ENCODE data around the gene DPYSL4. TPM values are rescaled to one million over a fixed set of nuclear protein-coding genes. Genes with fewer than 3 reads are reported as not detected.

Gene DPYSL4
- total RNA-seq, 2 donors from 2014 or later: 6.5 to 19.2 TPM

DNA sequence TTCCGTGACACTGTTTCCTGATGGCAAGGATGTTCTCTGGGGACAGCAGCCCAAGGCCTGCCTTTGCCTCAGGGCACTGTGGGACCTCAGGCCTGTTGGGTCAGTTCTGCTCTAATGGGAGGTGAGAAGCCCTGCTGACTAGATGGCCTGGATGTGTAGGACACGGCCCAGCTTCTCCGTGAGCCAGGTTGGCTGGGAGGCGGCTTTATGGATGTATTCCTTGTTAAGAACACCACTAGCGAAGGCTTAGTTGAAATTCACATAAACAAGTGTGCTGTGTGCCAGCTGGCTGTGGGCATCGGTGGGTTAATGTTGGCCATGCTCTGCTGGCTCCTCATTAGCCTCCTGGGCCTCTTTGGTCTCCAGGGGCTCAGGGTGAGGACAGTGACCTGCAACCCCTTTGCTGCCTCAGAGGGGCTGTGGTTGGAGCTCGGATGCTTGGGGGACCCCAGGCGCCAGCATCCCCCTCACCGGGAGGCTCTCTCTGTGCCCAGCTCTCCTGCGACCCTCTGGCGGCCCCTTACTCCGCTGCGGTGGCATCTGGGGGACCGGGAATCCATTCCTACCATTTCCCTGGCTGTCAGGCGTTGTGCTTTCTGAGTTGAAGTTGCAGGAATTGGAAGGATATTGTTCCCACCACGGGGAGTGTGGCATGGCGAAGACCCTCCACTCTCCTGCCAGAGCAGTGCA lies 22.8 kb upstream of the DPYSL4 start:
- Mint-ChIP-seq H3K27me3 (no peaks in the 10 kb centered on the region), H3K9me3 (no peaks in the 10 kb centered on the region), H3K4me1 (ENCODE audit: low read depth in 2 of 2) (peaks cover 18 to 22% of the 10 kb centered on the region in 2 donors), H3K36me3 (peaks cover 6% of the 10 kb centered on the region), H3K27ac (peak overlapping the region in 1 of 2 donors; percentile 43), H3K4me3 (no peak overlapping the region)
- DNase-seq (ENCODE audit: low spot score) (no peak), ATAC-seq (no peak)

DNA sequence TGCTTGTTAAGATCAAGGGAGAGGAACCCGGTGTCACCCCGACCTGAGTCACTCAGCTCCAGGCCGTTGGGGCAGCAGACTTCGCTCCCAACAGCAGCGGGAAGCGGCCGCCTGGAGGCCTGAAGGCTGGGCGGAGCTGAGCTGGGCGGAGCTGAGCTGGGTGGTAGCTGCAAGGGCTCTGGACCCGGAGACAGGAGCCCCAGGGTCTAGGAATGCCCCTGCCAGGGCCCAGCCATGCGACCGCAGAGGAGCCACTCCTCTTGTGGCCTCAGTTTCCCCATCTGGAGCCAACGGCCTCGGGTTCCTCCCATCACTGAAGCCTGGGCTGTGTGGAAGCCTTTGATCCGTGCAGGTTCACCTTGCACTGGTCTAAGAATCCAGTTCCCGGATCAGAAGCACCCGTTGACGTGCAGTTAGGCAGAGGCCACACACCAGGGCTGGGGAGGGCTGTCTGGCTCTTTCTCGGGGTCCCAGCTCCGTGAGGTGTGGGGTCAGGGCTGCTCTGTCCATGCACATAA lies 21.9 kb upstream of the DPYSL4 start:
- peaks cover 16 to 18% of the 10 kb centered on the region in 2 donors for H3K4me1 Mint-ChIP-seq (ENCODE audit: low read depth in 2 of 2)
- no peak for DNase-seq (ENCODE audit: low spot score)
- ATAC-seq: no peak
- H3K27ac Mint-ChIP-seq: no peak overlapping the region
- H3K27me3 Mint-ChIP-seq: no peaks in the 10 kb centered on the region
- no peaks in the 10 kb centered on the region for H3K9me3 Mint-ChIP-seq
- no peak overlapping the region for H3K4me3 Mint-ChIP-seq
- H3K36me3 Mint-ChIP-seq: peaks cover 6% of the 10 kb centered on the region

DNA sequence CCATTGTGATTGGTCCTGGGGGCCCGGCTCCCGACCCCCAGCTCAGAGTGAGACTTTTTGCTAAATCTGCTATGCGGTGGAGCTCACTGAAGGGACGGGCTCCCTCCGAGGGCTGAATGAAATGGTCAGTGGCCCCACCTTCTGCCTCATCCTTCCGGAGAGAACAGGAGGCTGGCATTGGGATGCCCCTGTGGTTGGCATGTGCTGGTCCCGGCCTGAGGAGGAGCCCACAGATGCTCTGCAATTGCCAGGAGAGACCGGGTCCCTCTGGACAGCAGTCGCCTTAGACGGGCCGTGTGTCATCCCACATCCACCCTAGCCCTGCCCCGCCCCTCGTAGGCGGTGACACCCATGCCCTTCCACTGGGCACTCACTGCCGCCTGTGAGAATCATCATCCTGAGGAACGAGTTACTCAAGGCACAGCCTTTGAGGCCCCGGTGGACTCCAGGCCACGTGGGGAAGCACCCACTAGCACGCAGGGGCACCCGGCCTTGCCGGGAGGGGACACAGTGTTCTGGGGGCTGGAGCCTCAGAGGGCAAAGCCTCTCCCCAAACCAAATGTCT lies 21.2 kb upstream of the DPYSL4 start:
- Mint-ChIP-seq H3K4me3 (no peak overlapping the region), H3K36me3 (peaks cover 6% of the 10 kb centered on the region), H3K27ac (no peak overlapping the region), H3K27me3 (no peaks in the 10 kb centered on the region), H3K9me3 (no peaks in the 10 kb centered on the region), H3K4me1 (ENCODE audit: low read depth in 2 of 2) (peaks cover 16 to 18% of the 10 kb centered on the region in 2 donors)
- ATAC-seq (no peak), DNase-seq (ENCODE audit: low spot score) (no peak)

GRCh38 chr10:132166216-132166950 lies 20.4 kb upstream of the DPYSL4 start:
- H3K4me1 Mint-ChIP-seq (ENCODE audit: low read depth in 2 of 2): peaks cover 16 to 18% of the 10 kb centered on the region in 2 donors
- peaks cover 6% of the 10 kb centered on the region for H3K36me3 Mint-ChIP-seq
- H3K27me3 Mint-ChIP-seq: no peaks in the 10 kb centered on the region
- ATAC-seq (no peak), DNase-seq (ENCODE audit: low spot score) (no peak)
- peak overlapping the region in 1 of 2 donors; percentile 26 for H3K27ac Mint-ChIP-seq
- H3K4me3 Mint-ChIP-seq: peak overlapping the region; percentile 51
- H3K9me3 Mint-ChIP-seq: no peaks in the 10 kb centered on the region

DNA sequence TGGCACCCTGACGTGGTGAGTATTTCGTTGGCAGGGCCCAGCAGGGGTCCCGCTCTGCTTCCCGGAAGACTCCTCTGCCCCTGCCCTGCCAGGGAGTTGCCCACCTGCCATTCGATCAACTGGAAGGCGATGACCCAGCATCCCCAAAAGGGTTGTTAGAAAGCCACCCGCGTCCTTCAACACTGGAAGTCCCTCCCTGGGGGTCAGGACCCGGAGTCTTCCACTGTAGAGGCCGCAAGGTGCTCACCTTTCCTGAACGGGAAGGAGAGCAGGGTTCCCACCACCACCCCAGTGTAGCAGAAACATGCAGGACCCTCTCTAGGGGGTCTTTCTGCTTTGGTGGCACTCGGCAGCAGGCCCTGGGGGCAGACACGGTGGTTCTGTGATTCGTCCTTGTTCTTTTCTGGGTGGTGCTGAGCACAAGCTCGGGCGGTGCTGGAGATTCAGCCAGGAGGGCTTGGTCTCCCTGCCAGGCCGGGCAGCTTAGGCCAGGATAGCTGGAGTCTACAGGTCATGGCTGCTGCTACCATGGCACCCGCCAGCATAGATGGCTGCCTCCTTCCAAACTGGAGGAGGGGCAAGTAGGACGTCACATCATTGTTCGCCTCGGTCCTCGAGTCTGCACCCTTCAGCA lies 19.6 kb upstream of the DPYSL4 start:
- no peak for DNase-seq (ENCODE audit: low spot score)
- Mint-ChIP-seq H3K27me3 (peaks cover 0 to under 1% of the 10 kb centered on the region in 2 donors), H3K36me3 (peaks cover under 1% of the 10 kb centered on the region), H3K4me3 (peak overlapping the region; percentile 51), H3K4me1 (ENCODE audit: low read depth in 2 of 2) (peaks cover 10 to 12% of the 10 kb centered on the region in 2 donors), H3K9me3 (no peaks in the 10 kb centered on the region), H3K27ac (peak overlapping the region in 1 of 2 donors; percentile 26)
- no peak for ATAC-seq

- no peak for ATAC-seq
- no peak overlapping the region for H3K4me3 Mint-ChIP-seq
Measured at GRCh38 chr10:132167976-132168375, 18.8 kb upstream of the DPYSL4 start.

DNA sequence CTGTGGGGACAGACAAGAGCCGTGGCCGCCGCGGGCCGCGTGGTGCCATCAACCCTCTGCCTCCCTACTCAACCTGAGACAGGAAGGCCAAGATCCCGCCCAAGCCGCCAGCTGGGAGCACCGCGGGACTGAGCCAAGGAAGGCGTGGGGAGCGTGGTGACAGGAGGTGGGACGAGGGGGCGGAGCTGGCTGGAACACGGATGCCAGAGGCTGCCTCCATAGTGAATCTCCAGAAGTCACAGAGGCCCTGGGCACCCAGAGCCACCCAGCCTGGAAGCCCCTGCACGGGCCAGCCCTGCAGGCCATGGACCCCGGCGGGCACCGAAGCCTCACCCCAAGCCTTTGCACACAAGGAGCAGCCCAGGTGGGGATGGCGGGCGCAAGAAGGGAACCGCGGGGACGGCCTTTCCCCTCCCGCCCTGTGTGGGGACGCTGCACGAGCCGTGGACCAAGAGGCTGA lies 18.1 kb upstream of the DPYSL4 start:
- Mint-ChIP-seq H3K4me3 (no peak overlapping the region), H3K4me1 (ENCODE audit: low read depth in 2 of 2) (peaks cover 10 to 12% of the 10 kb centered on the region in 2 donors), H3K27ac (no peak overlapping the region)

More at GRCh38 chr10:132167976-132168375, 18.8 kb upstream of the DPYSL4 start:
- Mint-ChIP-seq H3K9me3 (no peaks in the 10 kb centered on the region), H3K27me3 (peaks cover 3 to 7% of the 10 kb centered on the region in 2 donors), H3K27ac (no peak overlapping the region), H3K4me1 (ENCODE audit: low read depth in 2 of 2) (peaks cover 5 to 6% of the 10 kb centered on the region in 2 donors), H3K36me3 (no peaks in the 10 kb centered on the region)
- DNase-seq (ENCODE audit: low spot score): no peak

GRCh38 chr10:132169031-132169765 lies 17.6 kb upstream of the DPYSL4 start:
- ATAC-seq: peak in 1 of 2 donors; percentile 20
- H3K36me3 Mint-ChIP-seq: no peaks in the 10 kb centered on the region
- no peak overlapping the region for H3K4me3 Mint-ChIP-seq
- no peak for DNase-seq (ENCODE audit: low spot score)
- H3K9me3 Mint-ChIP-seq: no peaks in the 10 kb centered on the region
- peaks cover 10 to 13% of the 10 kb centered on the region in 2 donors for H3K4me1 Mint-ChIP-seq (ENCODE audit: low read depth in 2 of 2)
- peaks cover 3 to 7% of the 10 kb centered on the region in 2 donors for H3K27me3 Mint-ChIP-seq
- no peak overlapping the region for H3K27ac Mint-ChIP-seq

More for the DNA sequence above, 18.1 kb upstream of the DPYSL4 start:
- DNase-seq (ENCODE audit: low spot score) (no peak), ATAC-seq (no peak)
- peaks cover 3 to 7% of the 10 kb centered on the region in 2 donors for H3K27me3 Mint-ChIP-seq
- no peaks in the 10 kb centered on the region for H3K36me3 Mint-ChIP-seq
- H3K9me3 Mint-ChIP-seq: no peaks in the 10 kb centered on the region

DNA sequence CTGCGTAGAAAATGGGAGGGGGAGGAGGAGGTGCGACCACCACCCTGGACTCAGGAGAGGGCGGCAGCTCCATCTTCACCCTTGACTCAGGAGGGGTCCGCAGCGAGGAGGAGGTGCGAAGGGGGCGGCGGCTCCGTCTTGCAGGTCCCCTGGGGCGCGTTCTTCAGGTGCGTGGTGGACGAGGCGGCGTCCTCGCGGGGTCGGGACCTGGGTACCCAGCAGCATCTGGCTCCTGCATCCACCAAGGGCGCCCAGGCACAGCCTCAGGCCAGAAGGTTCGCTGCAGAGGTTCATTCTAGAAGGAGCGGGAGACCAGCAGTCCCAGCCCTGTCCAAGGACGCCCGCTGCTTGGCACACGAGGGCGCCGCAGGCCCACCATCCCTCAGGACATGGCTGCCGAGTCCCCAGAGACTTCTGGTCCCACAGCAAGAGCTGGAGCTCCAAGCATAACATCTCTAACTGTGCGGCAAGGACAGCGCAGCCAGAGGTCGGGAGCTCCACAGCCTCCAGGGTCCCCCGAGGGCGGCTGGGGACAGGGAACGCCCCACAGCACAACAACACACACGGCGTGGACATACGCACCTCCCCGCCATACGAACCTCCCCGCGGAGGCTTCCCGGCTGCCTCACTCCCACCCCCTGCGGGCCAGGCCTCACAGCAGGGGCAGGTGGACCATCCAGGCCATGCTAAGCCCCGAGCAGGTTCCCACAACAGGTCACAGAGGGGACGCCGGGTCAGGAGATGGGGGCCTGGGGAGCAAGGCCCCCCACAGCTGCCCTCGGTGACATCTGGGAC lies 16.8 kb upstream of the DPYSL4 start:
- Mint-ChIP-seq H3K27ac (no peak overlapping the region), H3K27me3 (peaks cover 3 to 7% of the 10 kb centered on the region in 2 donors), H3K4me1 (ENCODE audit: low read depth in 2 of 2) (peaks cover 10 to 17% of the 10 kb centered on the region in 2 donors), H3K4me3 (no peak overlapping the region), H3K36me3 (no peaks in the 10 kb centered on the region), H3K9me3 (no peaks in the 10 kb centered on the region)
- peak; percentile 53 for DNase-seq (ENCODE audit: low spot score)
- no peak for ATAC-seq

DNA sequence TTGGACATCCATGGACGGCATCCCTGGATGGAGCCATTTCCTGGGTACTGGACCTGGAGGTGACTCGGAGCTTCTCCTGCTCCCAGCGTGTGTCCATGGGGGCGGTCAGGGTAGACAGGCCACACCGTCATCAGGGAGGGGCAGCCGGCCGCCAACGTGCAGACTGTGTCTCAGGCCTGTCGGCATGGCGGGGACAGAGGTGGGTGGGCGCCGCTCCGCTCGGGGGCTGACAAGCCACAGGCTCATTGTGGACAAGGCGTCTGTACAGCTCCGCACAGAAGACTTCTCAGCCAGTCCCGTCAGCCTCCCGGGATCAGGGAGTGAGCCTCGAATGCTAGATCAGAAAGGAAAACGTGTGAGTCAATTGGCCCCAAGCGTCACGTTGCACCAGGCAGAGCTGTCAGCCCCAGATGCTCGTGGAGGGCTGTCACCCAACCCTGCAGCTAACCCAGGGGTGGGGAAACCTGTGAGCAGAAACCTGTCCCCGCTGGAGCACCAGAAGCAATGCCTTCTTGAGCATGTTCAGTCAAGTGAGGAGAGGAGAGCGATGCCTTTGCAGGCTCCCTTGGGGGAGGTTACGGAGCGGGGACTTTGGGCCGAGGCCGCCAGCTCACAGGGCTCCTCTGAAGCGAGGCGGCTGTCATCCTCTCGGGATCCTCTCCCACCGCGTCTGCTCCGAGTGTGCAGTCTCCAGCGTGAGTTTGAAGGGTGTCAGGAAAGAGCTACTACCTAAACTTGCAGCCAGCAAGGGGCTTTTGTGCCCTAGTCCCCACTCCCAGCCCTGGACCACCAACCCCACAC lies 16.0 kb upstream of the DPYSL4 start:
- Mint-ChIP-seq H3K27me3 (peaks cover 7 to 8% of the 10 kb centered on the region in 2 donors), H3K4me1 (ENCODE audit: low read depth in 2 of 2) (peaks cover 10 to 23% of the 10 kb centered on the region in 2 donors), H3K36me3 (no peaks in the 10 kb centered on the region), H3K9me3 (no peaks in the 10 kb centered on the region), H3K27ac (no peak overlapping the region), H3K4me3 (no peak overlapping the region)
- ATAC-seq (peak in 1 of 2 donors; percentile 15), DNase-seq (ENCODE audit: low spot score) (peak; percentile 50)

DNA sequence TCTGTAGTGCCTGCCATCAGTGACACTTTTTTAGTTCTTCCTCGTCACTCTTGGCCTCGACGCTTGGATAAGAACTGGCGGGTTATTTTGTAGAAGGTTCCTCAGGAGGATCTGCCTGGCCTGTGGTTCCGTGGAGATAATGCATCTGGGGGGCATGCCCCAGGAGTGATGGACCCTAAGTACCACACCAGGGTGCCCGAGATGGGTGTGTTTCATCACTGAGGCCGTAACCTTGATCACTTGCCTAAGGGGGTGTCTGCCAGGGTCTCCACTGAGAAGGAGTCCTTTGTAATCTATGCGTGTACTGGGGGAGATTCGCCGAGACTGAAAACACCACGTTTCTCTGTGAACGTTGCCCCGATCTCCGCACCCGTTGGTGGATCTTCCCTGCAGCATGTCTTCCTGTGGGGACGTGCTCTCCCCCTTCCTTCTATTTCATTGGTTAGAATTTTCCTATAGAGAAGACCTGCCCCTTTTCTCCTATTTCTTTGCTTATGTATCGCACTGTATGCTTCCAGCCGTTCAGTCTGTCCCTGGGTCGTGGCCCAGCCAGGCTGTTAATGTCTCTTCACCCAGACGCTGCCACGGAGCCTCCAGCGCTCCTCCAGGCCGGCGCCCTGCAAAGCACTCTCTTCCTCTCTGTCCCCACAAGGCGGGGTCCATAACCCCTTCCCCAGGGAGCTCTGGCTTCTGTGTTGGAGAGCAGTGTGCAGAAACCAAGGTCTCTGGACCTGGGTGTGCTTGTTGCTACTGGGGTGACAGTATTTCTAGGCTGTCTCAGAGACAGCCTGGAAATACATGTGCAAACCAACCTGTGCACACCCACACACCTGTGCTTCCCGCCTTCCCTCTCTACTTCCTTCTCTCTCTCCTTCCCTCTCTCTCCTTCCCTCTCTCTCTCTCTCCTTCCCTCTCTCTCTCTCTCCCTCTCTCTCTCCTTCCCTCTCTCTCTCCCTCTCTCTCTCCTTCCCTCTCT lies 14.4 kb upstream of the DPYSL4 start:
- Mint-ChIP-seq H3K36me3 (no peaks in the 10 kb centered on the region), H3K4me3 (no peak overlapping the region), H3K4me1 (ENCODE audit: low read depth in 2 of 2) (peaks cover 13 to 20% of the 10 kb centered on the region in 2 donors), H3K9me3 (no peaks in the 10 kb centered on the region), H3K27me3 (peaks cover 18 to 21% of the 10 kb centered on the region in 2 donors), H3K27ac (no peak overlapping the region)
- DNase-seq (ENCODE audit: low spot score) (peak; percentile 25), ATAC-seq (no peak)
